Measurements from ENCODE around the gene CD81.
"Not testable (repeated sequence)": the region's sequence is repeated elsewhere in the genome, so short reads cannot be mapped to it uniquely, and the experiment has no call there.

Gene CD81

DNA sequence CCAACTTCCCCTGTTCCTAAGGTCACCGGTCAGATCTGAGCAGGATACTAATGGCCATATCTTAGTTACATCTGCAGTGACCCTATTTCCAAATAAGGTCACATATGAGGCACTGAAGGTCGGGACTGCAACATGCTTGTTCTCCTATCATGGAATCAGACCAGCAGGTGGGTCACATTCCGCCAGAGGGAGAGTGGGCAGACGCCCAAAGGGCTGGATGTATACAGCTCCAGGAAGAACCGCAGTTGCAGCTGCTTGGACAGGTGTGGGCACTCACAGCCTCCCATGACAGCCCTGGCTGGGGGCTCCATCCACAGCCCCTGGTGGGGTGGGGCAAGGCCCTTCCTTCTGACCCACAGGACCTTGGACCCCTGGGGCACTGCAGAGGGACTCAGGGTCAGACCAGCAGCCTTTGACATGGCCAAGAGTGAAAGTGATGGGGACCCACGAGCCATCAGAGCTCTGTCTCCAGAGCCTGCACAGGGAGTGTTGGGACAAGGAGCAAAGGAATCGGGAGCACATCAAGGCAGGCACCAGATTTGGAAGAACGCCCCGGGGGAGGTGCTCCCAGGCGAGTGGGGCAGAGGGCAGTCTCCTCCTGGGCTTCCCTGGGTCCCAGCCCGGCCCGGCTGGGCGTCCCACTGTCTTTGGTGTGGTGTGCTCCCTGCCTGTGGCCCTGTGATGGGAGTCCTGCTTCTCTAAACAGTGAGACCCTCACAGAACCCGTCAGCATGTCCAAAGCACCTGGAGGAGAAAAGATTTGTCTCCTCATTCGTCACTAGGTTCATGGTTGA is 13.3 kb upstream of the CD81 start:
- TF ChIP-seq, protein P1, sequence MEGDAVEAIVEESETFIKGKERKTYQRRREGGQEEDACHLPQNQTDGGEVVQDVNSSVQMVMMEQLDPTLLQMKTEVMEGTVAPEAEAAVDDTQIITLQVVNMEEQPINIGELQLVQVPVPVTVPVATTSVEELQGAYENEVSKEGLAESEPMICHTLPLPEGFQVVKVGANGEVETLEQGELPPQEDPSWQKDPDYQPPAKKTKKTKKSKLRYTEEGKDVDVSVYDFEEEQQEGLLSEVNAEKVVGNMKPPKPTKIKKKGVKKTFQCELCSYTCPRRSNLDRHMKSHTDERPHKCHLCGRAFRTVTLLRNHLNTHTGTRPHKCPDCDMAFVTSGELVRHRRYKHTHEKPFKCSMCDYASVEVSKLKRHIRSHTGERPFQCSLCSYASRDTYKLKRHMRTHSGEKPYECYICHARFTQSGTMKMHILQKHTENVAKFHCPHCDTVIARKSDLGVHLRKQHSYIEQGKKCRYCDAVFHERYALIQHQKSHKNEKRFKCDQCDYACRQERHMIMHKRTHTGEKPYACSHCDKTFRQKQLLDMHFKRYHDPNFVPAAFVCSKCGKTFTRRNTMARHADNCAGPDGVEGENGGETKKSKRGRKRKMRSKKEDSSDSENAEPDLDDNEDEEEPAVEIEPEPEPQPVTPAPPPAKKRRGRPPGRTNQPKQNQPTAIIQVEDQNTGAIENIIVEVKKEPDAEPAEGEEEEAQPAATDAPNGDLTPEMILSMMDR (IDR thresholded peaks at IDR 0.05; ENCODE audit: low read depth, low read length), result no peak
- DNase-seq (ENCODE audit: low read depth, low spot score), result no peak
- in situ Hi-C loops (cut with HindIII; ENCODE audit: low sequenced_read_pairs), result no loop called here
- no peak overlapping the region for H3K4me3 ChIP-seq (ENCODE audit: low read depth, low read length)

DNA sequence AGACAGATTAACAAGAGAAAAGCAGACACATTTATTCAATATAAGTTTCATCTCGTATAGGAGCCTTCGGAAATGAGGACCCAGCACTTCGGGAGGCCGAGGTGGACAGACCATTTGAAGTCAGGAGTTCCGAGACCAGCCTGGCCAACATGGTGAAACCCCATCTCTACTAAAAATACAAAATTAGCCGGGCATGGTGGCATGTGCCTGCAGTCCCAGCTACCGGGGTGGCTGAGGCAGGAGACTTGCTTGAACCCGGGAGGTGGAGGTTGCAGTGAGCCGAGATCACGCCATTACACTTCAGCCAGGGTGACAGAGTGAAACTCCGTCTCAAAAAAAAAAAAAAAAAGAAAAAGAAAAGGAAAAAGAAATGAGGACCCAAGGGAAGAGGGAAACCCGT is 12.7 kb upstream of the CD81 start:
- DNase-seq (ENCODE audit: low read depth, low spot score); in situ Hi-C loops (cut with HindIII; ENCODE audit: low sequenced_read_pairs); H3K4me3 ChIP-seq (ENCODE audit: low read depth, low read length): not testable (repeated sequence)

DNA sequence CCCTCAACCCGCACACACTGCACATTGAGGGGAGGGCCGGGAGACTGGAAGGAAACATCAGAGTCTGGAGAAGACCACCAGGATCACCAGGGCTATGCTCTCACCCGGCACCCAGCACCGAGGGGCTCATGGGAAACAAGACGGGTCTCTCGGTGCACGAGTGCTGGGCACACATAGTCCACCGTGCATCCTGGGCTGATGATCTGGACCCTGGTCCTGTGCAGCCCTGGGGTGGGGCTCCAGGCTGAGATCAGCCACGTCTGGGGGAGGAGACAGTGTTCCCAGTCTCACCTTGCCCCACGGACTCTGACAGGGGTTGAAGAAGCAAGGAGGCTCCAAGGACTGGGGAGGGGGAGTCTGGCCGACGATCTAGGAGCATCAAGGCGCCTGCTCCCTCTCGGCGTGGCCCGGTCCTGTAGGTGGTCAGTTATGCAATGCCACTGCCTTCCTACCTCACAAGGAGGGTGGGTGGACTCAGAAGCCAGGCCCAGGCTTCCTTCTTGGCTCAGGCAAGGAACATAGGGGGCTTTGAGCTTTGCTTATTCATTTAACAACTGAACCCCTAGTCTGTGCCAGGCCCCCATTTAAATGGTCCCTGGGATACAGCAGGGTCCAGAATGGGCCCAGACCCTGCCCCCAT is 11.4 kb upstream of the CD81 start:
- TF ChIP-seq, protein P1 (IDR thresholded peaks at IDR 0.05; ENCODE audit: low read depth, low read length), result no peak
- in situ Hi-C loops (cut with HindIII; ENCODE audit: low sequenced_read_pairs), result no loop called here
- H3K4me3 ChIP-seq (ENCODE audit: low read depth, low read length), result no peak overlapping the region
- no peak for DNase-seq (ENCODE audit: low read depth, low spot score)

DNA sequence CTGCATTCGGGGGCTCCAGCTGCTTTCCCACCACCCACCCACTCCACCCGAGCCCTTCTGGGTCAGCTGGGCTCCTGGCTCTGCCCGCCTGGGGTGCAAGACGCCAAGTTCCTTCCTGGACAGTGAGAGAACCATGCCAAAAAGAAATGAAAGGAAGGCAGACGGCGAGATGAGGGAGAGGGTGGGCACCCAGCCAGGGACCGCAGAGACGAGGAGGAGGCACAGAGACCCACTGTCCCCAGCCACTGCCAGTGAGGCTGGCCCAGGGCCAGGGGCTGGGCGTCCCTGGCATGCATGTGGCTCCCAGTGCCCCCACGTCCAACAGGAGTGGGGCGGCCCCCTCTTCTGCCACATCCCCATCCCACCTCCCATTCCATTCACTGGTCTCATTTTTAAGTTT is 10.8 kb upstream of the CD81 start:
- TF ChIP-seq, protein P1 (IDR thresholded peaks at IDR 0.05; ENCODE audit: low read depth, low read length), result no peak
- H3K4me3 ChIP-seq (ENCODE audit: low read depth, low read length), result no peak overlapping the region
- DNase-seq (ENCODE audit: low read depth, low spot score), result no peak
- in situ Hi-C loops (cut with HindIII; ENCODE audit: low sequenced_read_pairs), result no loop called here

DNA sequence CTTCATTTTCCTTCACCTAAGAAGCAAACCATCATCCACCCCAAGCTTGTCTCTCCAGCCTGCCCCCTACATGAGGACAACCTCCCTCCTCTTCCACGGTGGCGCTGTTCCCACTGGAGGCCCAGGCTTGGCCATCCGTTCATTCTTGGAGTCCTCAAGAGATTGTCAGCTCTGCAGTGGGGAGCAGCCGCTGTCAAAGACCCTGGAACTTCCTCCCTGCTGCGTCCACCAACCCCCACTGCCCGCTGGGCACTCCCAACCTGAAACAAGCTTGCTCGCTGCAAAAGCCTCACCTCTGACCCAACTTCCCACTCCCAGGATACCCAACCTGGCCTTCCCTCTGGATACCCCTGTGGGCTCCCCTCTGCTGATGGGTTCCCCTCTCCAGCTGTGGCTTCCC is 10.4 kb upstream of the CD81 start:
- no peak for DNase-seq (ENCODE audit: low read depth, low spot score)
- no peak overlapping the region for H3K4me3 ChIP-seq (ENCODE audit: low read depth, low read length)
- TF ChIP-seq, protein P1 (IDR thresholded peaks at IDR 0.05; ENCODE audit: low read depth, low read length), result peak; percentile 20
- in situ Hi-C loops (cut with HindIII; ENCODE audit: low sequenced_read_pairs), result no loop called here

DNA sequence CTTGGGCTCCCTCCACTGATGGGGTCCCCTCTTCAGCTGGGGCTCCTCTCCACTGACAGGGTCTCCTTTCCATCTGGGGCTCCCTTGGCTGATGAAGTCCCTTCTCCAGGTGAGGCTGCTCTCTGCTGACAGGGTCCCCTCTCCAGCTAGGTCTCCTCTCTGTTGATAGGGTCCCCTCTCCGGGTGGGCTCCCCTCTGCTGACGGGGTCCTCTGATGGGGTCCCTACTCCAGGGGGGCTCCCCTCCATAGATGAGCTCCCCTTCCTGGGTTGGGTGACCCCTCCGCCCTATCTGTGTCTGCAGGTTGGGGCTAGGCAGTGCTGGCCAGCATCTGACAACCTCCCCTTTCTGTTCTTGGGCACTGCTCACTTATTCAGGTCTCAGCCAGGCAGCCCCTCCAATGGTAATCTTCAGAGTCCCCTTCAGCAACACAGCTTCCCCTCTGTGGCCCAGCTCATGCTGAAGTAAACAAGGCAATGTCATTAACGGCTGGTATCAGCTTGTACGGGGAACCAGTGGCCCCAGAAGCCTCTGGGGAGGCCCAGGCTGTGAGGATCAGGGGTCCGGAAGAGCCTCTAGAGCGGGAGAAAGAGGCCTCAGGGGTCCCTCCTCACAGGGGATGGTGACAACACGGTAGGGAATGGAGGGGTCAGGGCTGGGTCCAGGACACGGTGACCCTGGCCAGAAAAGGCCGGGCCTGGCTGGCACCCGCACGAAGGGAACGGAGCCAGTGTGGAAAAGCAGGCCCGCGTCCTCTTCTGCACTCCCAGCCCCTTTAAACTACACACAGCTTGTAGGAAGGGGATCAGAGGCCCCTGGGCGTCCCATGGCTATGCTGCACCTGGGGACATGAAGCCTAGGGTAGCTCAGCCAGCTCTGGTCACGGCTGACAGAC is 9.6 kb upstream of the CD81 start:
- in situ Hi-C loops (cut with HindIII; ENCODE audit: low sequenced_read_pairs), result no loop called here
- H3K4me3 ChIP-seq (ENCODE audit: low read depth, low read length), result no peak overlapping the region
- TF ChIP-seq, protein P1 (IDR thresholded peaks at IDR 0.05; ENCODE audit: low read depth, low read length), result no peak
- DNase-seq (ENCODE audit: low read depth, low spot score), result no peak

Data from astrocyte of the spinal cord (primary cell).